GM21447 (cell line): ENCODE measurements around the gene HINT3.
"Not testable (repeated sequence)": the region's sequence is repeated elsewhere in the genome, so short reads cannot be mapped to it uniquely, and the experiment has no call there.

Source experiments
- ATAC-seq: cut with Tn5 transposase; IDR thresholded peaks from one replicate; pipeline ENCODE4 v1.9.1; 2021; ENCODE audit not compliant: unreplicated experiment

The HINT3 gene

DNA sequence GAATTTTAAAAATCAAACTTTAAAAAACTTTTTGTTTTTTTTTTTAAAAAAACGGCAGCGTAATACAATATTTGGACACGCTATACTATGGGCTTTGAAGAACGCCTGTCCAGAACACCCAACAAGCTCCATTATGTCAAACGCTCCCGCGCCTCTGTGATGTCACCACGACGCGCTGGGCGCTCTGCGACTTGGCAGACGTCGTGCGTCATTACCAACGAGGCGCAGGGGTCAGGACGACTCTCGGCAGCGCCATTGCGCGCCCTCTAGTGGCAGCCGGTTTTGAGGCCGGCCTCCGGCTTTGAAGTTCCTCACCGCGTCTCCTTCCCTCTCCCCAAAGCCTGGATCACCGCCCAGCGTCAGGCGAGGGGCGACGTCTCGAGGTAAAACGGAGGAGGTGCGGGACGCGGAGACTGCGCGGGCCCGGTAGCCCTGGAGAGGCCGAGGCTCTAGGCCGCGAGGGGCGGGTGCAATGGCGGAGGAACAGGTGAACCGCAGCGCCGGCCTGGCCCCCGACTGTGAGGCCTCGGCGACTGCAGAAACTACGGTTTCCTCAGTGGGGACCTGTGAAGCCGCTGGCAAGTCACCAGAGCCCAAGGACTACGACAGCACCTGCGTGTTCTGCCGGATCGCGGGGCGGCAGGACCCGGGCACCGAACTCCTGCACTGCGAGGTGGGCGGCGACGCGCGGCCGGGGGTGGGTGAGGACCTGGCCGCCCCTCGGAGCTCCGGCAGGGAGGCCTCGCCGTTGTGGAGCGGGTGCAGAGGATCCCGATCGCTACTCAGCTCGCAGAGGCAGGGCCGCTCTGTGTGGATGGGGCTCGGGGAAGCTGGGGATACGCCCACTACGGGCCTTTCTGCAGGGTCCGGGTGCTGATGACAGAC lies at the start of gene HINT3:
TSS of gene HINT3 (plus strand) at position 265 of the 885 bp plus-strand sequence. CDS start at position 473, 208 bp downstream.
- peak; percentile 86 for ATAC-seq

DNA sequence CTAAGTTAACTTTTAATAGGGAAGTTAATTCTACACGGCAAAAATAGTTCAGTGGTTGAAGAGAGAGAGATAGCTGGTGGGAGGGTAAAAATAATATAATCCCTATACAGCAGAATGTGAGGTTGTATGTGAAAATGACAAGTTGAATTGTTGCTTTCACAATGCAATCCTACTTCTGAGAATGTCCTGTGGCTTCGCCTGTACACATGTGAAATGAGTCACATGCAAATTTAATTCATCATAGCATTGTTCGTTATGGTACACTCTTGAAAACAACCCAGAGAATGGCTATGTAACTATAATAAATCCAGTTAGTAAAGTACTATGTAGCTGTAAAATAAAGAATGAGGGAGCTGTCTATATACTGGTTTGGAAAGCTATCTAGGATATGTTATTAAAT lies 46.0 kb upstream of the HINT3 start:
- peak; percentile 99 for ATAC-seq

DNA sequence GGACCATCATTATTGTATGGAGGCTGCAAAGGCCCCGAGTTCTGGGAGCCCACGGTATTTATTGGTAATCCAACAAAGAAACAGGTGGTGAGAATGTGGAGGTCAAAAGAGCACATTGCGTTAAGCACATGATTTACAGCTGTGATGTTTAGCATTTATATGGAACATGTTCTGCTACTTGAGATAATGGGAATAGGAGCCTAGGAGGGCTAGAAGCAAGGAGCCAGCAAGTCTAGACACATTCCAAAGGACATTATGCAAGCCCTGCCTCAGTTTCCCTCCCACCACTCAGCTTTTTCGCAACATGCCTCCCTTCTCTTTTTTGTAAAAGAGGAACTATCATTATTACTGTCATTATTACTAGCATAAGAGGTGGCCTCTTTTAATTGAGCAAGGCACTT lies 45.5 kb upstream of the HINT3 start:
- not testable (repeated sequence) for ATAC-seq

DNA sequence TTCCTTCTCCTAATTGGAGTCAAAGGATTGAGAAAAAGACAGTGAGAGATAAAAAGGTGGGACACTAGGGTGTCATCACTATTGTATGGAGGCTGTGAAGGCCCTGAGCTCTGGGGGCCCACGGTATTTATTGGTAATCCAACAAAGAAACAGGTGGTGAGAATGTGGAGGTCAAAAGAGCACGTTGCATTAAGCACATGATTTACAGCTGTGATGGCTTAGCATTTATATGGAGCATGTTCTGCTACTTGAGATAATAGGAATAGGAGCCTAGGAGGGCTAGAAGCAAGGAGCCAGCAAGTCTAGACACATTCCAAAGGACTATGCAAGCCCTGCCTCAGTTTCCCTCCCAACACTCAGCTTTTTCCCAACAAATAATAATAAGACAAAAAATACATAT lies 44.1 kb upstream of the HINT3 start:
- ATAC-seq, result not testable (repeated sequence)

DNA sequence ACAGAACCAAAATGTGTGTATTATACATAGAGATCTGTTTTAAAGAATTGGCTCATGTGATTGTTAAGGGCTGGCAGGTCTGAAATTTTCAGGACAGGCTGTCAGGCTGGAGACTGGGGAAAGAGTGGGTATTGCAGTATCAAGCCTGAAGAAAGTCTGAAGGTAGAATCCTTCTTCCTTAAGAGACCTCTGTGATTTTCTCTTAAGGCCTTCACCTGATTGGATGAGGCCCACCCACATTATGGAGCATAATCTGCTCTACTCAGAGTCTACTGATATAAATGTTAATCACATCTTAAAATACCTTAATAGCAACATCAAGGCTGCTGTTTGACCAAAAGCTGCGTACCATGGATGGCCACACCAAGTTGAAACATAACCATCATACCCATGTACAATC lies 43.4 kb upstream of the HINT3 start:
- ATAC-seq, result no peak

DNA sequence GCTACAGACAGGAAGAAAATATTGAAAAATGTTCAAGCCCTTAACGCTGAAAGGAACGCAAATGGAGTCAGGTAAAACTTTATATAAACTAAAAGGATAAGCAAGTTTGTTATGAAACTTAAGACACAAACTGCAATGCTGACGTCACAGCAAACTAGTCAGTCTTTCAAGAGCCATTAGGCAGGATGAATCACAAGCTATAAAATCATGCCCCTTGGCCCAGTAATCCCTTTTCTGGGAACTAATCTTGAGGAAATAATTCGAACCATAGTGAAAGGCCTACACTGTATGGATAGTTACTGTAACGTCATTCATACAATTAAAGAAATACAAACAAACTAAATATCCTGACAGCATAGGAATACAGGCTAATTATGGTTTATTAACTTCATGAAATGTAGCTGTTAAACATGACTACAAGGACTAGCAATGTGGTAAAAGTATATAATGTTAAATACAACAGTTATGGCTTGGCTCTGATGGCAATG lies 42.7 kb upstream of the HINT3 start:
- ATAC-seq, result no peak

DNA sequence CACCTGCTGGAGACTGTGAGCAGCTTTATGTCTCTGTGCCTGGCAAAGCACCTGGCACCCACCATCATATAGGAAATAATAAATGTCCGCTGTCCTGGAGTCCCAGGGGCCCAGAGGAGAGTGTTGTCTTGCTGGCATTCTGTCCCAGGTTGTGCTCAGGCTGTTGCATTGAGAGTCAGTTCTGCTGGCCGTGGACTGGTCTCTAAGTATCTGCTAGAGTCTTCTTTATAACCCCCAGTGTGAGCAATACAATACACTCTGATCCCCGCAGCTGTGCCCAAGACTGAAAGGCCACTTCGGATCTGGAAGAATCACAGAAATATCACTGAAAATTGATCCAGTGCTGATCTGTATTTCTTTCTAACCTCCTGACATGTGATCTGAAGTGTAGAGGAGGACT lies 38.3 kb upstream of the HINT3 start:
- ATAC-seq, result no peak

DNA sequence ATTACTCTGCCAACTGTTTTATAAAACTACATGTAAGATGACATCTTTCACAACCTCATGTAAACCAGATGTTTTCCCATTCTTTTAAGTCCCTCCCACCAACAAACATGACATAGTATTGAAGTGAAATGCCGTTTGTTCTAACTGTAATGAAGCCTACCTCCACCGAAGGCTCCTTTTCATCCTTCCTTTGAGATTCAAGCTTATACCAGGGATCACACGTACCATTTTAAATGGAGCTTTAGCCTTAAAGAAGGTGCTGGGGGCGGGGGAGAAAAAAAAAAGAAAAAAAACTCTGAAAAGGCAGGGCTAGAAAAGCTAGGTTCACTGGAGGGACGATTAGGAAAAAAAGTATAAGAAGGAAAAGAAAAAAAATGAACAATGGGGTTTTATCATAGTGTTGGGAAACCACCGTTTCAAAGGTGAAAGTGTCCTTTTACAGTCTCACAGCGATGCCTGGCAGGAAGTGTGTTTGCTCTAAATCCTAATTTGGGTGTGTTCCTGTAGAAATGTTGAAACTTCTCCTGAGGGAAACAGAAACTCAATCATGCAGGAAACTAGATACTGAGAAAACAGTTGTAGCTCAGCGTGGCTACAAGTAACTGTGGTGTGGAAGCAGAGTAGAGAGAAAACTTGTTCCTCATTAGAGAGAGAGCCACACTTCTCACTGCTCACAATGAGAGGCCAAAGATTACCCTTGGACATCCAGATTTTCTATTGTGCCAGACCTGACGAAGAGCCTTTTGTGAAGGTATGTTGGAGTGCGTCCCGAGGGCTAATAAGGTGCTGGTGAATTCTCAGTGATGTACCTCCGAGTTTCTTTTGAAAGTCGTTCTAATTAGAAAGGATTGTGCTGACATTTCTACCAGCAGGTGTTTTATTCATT lies 37.6 kb upstream of the HINT3 start:
- ATAC-seq, result peak; percentile 98

DNA sequence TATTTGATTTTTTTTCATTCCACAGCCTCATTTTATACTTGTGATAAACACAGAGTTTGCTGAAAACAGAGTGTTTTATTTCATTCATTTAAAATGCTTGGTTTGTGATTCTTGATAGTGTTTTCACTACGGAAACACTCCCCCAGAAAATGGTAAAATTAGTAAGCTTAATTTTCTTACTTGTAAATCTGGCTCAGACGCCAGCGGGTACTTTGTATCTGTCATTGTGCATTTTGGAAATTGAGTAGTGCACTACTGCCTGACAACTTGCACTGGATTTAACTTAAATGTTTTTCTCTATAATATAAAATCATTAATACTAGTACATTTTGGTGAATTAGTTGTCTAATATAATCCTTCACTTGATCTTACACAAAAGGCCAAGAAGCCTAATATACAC lies 37.0 kb upstream of the HINT3 start:
- no peak for ATAC-seq

DNA sequence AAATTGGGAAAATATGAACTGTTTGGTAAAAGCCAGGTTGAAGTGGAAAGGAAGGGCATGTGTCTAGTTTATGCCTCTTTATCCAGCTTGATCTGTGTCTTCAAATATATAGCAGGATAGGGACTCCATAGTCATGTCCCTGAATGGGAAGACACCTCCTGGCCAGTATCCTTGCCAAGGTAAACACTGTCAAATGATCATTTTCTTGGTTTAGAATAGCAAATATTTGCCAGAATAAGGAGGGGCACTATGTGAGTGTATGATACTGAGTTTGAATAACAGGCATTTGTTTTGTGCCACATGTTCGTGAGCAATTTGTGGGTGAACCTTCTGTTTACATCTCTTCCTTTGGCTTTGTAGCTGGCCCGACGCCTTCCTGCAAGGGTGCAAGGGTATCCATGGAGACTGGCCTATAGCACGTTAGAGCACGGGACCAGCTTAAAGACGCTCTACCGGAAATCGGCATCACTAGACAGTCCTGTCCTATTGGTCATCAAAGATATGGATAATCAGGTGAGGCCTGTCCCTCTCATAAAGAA lies 34.2 kb upstream of the HINT3 start:
- no peak for ATAC-seq

DNA sequence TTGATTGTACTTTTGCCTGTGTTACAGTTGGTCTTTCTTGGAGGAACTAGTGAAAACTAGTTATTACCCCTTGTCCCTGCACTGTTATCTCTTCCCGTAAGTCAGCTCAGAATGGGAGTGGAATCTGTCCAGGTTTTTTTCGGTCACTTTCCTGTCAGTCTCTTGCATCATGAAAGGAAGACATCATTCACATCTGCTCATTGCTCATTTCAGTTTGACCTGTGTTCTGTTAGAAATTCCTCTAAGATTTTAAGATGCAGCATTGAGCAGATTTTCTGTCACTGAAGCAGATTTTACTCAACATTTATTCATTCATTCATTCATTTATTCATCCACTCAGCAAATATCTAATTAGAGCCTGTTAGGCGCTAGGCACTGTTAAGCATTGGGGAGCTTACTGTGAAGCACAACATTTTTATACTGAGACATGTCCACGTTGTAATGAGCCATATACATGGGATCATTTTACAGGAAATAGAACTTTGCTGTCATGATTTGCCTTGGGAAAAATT lies 33.1 kb upstream of the HINT3 start:
- no peak for ATAC-seq

DNA sequence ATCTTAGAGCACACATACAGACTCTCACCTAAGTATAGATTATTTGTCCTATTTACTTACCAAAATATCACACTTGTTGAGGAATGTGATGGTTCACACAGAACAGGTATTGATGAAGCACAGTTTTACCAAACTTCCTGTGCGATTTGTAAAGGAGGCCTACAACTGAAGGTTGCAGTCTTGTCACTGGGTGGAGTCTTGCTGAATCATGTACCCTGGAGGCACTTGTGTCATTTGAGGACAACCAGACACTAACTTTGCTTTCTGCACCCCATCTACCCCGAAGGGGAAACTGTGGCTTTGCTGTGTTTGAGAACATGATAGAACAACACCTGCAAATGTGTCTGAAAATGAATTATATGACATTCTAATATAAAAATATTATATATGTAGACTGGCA lies 32.4 kb upstream of the HINT3 start:
- no peak for ATAC-seq

DNA sequence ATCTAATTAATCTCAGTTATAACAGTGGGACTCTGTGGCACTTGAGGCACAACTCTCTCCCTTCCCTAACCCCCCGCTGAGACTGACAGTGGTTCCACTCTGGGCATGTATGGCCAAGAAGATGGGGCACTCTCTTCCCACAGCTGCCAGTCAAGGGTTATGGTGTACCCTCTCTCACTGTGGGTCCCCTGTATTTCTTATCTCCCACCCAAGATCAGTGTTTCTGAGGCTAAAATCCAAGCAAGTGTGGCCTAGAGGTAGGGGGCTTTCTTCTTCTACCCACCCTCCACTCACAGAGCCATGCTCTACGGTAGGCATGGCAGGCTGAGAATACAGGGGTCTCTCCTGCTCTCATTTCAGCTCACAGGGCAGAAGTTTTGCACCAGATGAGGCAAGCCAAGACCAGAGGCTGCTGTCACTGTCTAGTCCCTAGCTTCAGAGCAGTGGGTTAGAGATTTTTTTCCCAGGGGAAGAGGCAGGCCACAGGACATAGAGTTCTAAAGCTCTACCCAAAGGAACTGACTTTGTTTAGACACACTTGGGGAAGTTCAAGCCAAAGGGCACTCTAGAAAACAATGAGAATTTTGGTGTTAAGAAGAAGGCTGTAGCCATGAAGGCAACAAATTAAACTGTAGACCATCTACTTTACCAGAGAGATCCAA lies 31.7 kb upstream of the HINT3 start:
- no peak for ATAC-seq

DNA sequence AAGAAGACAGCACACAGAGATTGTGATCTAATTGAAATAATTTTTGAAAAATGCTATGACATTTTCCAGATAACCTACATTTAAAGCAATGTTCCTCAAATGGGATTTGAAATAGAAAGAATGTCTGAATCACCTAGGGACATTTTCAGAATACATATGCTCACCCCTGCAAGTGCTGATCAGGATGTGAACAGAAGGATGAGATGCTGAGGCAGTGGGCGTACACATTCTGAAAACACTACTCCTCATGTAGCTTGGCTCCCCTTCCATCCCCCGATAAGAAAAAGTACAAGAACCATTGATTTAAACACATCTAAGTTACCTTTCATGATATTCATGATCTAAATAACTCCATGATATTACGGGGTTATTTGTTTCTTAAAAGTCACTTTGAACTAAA lies 29.9 kb upstream of the HINT3 start:
- ATAC-seq, result no peak

DNA sequence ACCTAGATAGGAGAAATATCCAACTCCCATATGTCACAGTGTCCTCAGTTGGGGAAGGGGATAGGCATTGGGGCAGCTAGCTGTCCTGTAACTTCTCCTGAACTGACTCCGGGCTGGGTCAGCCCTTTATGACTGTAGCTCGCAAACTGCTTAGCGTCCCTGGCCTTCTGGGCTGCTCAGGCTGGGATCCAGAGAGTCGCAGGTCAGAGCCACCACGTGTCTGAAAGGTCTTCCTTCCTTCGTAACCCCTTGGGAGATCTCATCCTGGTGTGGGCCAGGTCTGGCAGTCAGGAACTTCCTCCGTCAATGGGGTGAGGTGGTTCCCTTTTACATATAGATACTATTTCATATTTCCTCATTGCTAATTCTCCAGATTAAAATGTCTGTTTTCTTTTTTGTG lies 28.8 kb upstream of the HINT3 start:
- no peak for ATAC-seq

DNA sequence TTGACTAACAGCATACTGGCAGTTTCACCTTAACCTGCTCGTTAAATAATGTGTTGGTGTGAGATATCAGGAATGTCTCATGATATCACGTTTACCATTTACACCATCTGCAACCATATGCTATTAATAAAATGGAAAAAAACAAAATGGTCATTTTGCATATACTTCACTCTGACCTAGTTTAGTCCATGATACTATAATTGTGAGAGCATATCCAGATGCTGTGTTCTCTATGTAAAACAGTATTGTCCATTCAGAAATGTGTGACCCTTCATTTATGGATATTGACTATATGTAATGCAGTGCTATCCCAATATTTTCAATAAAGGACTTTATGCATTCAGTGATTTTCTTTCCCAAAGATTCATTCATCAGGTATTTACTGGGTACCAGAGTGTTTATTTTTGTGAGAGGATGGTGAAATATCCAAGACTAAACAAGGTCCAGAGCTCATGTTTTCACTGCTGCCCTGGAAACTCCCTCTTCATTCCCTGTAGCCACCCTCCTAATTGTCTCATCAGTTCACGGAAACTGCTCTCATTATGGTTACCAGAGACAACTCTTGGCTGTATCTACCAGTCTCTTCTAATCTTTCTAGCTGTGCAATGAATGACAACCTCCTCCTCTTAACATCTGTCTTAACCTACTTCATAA lies 25.7 kb upstream of the HINT3 start:
- no peak for ATAC-seq

DNA sequence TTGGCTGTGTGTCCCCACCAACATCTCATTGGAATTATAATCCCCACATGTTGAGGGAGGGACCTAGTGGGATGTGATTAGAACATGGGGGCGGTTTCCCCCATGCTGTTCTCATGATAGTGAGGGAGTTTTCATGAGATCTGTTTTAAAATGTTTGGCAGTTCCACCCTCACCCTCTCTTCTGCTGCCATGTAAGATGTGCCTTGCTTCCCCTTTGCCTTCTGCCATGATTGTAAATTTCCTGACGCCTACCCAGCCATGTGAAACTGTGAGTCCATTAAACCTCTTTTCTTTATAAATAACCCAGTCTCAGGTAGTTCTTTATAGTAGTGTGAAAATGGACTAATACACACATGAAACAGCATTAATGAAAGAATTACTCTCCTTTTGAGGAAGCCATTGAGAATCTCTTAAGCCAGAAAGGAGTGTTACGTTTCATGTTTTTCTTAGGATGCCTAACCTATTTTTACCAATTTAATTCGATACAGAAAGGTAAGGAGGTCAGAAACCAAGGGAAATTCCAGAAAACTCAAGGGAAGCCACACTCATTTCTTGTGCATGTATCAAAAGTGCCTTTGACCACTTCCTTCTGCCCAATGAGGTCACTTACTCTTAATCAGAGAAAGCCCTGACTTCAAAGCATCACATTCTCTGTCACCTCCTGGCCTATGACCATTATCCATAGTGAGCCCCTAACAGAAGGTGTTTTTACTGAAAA lies 24.7 kb upstream of the HINT3 start:
- ATAC-seq, result peak; percentile 68

DNA sequence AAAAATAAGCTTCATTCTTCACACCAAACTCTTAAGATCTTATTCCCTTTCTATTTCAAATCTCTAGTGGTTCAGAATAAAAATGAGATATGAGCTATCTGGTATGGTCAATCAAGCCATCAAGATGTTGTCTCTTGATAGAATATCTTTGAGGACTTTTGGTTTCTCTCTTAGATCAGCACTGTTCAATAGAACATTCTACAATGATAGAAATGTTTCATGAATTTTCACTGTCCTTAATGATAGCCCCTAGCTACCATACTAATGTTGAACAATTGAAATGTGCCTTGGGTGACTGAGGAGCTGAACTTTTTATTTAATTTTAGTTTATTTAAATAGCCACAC lies 24.1 kb upstream of the HINT3 start:
- ATAC-seq, result no peak

DNA sequence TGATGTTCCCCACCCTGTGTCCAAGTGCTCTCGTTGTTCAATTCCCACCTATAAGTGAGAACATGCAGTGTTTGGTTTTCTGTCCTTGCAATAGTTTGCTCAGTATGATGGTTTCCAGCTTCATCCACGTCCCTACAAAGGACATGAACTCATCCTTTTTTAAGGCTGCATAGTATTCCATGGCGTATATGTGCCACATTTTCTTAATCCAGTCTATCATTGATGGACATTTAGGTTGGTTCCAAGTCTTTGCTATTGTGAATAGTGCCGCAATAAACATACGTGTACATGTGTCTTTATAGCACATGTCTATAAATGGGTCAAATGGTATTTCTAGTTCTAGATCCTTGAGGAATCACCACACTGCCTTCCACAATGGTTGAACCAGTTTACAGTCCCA lies 21.1 kb upstream of the HINT3 start:
- ATAC-seq, result not testable (repeated sequence)

DNA sequence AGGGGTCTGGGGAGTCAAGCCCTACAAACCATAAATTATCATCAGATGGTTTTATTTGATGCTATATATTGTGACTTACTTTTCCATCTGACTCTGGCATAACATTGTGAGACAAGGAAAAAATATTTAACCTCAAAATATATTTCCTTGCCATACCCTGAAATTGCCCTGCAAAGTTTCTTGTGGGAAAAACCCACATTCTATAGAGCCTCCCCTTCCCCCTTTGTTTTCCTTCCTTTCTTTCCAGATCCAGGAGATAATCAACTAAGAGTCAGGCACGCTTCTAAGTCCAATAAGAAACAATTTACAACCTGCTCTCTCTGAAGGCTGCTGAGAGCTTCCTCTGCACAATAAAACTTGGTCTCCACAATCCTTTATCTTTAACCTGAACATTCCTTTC lies 17.5 kb upstream of the HINT3 start:
- no peak for ATAC-seq
